Esophagus squamous epithelium (tissue), 5 donors: ENCODE results near the gene MAP2K5. TPM values are rescaled to one million over a fixed set of nuclear protein-coding genes. Genes with fewer than 3 reads are reported as not detected.

Experiments used
- DNase-seq: peaks from one replicate; lab custom pipeline; 2025; lab: John Stamatoyannopoulos, UW
- H3K27ac ChIP-seq, 4 donors: fragments of 200-600 bp; sonication (generic); one replicate each; pipeline ENCODE4 v1.5.1; 2016 to 2019; ENCODE audit warnings: mild to moderate bottlenecking in 1 of 4
- H3K27me3 ChIP-seq, 4 donors: fragments of 200-600 bp; sonication (generic); 1 replicate in 3 of 4; 2 replicates in 1 of 4; pipeline versions ENCODE4 v1.5.1 to v1.6.0; 2017 to 2021; ENCODE audit warnings: antibody characterized with exemption in 1 of 4
- H3K36me3 ChIP-seq, 3 donors: fragments of 200-600 bp; sonication (generic); one replicate each; pipeline ENCODE4 v1.5.1; 2016 to 2019
- H3K4me1 ChIP-seq, 3 donors: fragments of 200-600 bp; sonication (generic); one replicate each; pipeline ENCODE4 v1.5.1; 2017 to 2019
- H3K4me3 ChIP-seq, 4 donors: fragments of 200-600 bp; sonication (generic); 1 replicate in 3 of 4; 2 replicates in 1 of 4; pipeline ENCODE4 v1.5.1; 2016 to 2019; ENCODE audit warnings: mild to moderate bottlenecking in 2 of 4, moderate library complexity in 1 of 4
- H3K9me3 ChIP-seq, 3 donors: fragments of 200-600 bp; sonication (generic); one replicate each; pipeline ENCODE4 v1.5.1; 2016 to 2019
- CTCF ChIP-seq, 6 experiments: fragments of 450-650 bp in 4 of 6; fragments of 200-600 bp in 2 of 6; sonication (generic) in 2 of 6; IDR thresholded peaks; one replicate each; pipeline ENCODE4 v1.5.1; 2016 to 2019; ENCODE audit warnings: antibody characterized with exemption in 6 of 6, mild to moderate bottlenecking in 4 of 6, moderate library complexity in 4 of 6
- POLR2A ChIP-seq, 4 donors: fragments of 450-650 bp; IDR thresholded peaks; one replicate each; pipeline ENCODE4 v1.6.1; 2017; ENCODE audit warnings: antibody characterized with exemption in 4 of 4, mild to moderate bottlenecking in 4 of 4, moderate library complexity in 3 of 4
- WGBS, 2 donors: methylation state at CpG; one replicate each; pipeline ENCODE4 v1.1.5; 2018; 5-methylcytosine and 5-hydroxymethylcytosine counted together
- intact Hi-C: fragments of 100-400 bp; cut with DNase I; formaldehyde crosslinking; loops from one replicate; pipeline ENCODE4 v1.15.0; 2022
- total RNA-seq, 4 donors: library from RNA; depleted of rRNA; stranded (reverse); fragments of >200 nt; gene quantifications; one replicate each; pipeline ENCODE4 v1.1.0, GENCODE V29; 2016
- donor health status: DM: yes; HTN: yes; CAD: no.

Gene MAP2K5
- total RNA-seq, 4 donors from 2014 or later: 5.8 to 8.0 (median 7.0) TPM

GRCh38 chr15:67543348-67543718, 830 bp downstream of the MAP2K5 start:
- Histone ChIP-seq H3K4me1 (peaks cover 10 to 60% (median 16%) of the 10 kb centered on the region in 3 donors), H3K9me3 (no peaks in the 10 kb centered on the region), H3K4me3 (peak overlapping the region; percentile 55 to 81 (median 77)), H3K36me3 (peaks cover 0 to 11% (median 0%) of the 10 kb centered on the region in 3 donors), H3K27me3 (no peaks in the 10 kb centered on the region), H3K27ac (peak overlapping the region; percentile 72 to 90 (median 89))
- DNase-seq: no peak
- intact Hi-C loops: no loop called here
- WGBS, 2 donors: 18 to 46% methylated on average over 1 to 6 of the region's 7 CpGs
- TF ChIP-seq CTCF (IDR thresholded peaks at IDR 0.05) (no peak), POLR2A (IDR thresholded peaks at IDR 0.05) (no peak)

GRCh38 chr15:67544475-67544874, 2.0 kb downstream of the MAP2K5 start:
- WGBS, 2 donors: 80 to 92% methylated on average over 3 of the region's 3 CpGs
- H3K9me3 ChIP-seq: no peaks in the 10 kb centered on the region
- intact Hi-C loops: no loop called here
- no peak overlapping the region for H3K27ac ChIP-seq
- H3K4me1 ChIP-seq: peaks cover 13 to 68% (median 16%) of the 10 kb centered on the region in 3 donors
- H3K27me3 ChIP-seq: no peaks in the 10 kb centered on the region
- DNase-seq: no peak
- TF ChIP-seq CTCF (IDR thresholded peaks at IDR 0.05) (no peak), POLR2A (IDR thresholded peaks at IDR 0.05) (no peak)
- H3K36me3 ChIP-seq: peaks cover 0 to 11% (median 0%) of the 10 kb centered on the region in 3 donors
- no peak overlapping the region for H3K4me3 ChIP-seq

- H3K36me3 ChIP-seq: peaks cover 0 to 20% (median 0%) of the 10 kb centered on the region in 3 donors
- H3K27me3 ChIP-seq: no peaks in the 10 kb centered on the region
- intact Hi-C loops: no loop called here
- H3K4me1 ChIP-seq: peaks cover 11 to 66% (median 13%) of the 10 kb centered on the region in 3 donors
- TF ChIP-seq CTCF (IDR thresholded peaks at IDR 0.05): no peak
- no peak for TF ChIP-seq POLR2A (IDR thresholded peaks at IDR 0.05)
- DNase-seq: no peak
- H3K9me3 ChIP-seq: no peaks in the 10 kb centered on the region
- no peak overlapping the region for H3K27ac ChIP-seq
- 68 to 83% methylated on average over 3 of the region's 3 CpGs for WGBS, 2 donors
- H3K4me3 ChIP-seq: no peak overlapping the region
Measured at GRCh38 chr15:67545864-67546263, 3.4 kb downstream of the MAP2K5 start.

GRCh38 chr15:67547064-67547463, 4.6 kb downstream of the MAP2K5 start:
- 74 to 83% methylated on average over 2 of the region's 2 CpGs for WGBS, 2 donors
- no peaks in the 10 kb centered on the region for H3K9me3 ChIP-seq
- no peaks in the 10 kb centered on the region for H3K27me3 ChIP-seq
- H3K36me3 ChIP-seq: peaks cover 0 to 32% (median 0%) of the 10 kb centered on the region in 3 donors
- H3K4me1 ChIP-seq: peaks cover 11 to 59% (median 13%) of the 10 kb centered on the region in 3 donors
- TF ChIP-seq POLR2A (IDR thresholded peaks at IDR 0.05) (no peak), CTCF (IDR thresholded peaks at IDR 0.05) (no peak)
- no peak overlapping the region for H3K27ac ChIP-seq
- no peak overlapping the region for H3K4me3 ChIP-seq
- intact Hi-C loops: no loop called here
- no peak for DNase-seq

GRCh38 chr15:67547836-67548235, 5.3 kb downstream of the MAP2K5 start:
- TF ChIP-seq POLR2A (IDR thresholded peaks at IDR 0.05): no peak
- TF ChIP-seq CTCF (IDR thresholded peaks at IDR 0.05): no peak
- peaks cover 11 to 58% (median 13%) of the 10 kb centered on the region in 3 donors for H3K4me1 ChIP-seq
- H3K4me3 ChIP-seq: no peak overlapping the region
- H3K27me3 ChIP-seq: no peaks in the 10 kb centered on the region
- WGBS, 2 donors: 65 to 68% methylated on average over 3 of the region's 3 CpGs
- intact Hi-C loops: no loop called here
- H3K36me3 ChIP-seq: peaks cover 0 to 40% (median 0%) of the 10 kb centered on the region in 3 donors
- no peak for DNase-seq
- peak overlapping the region in 2 of 4 donors; percentile 11 to 17 for H3K27ac ChIP-seq
- H3K9me3 ChIP-seq: no peaks in the 10 kb centered on the region
